GM19238 (cell line): ENCODE measurements around the gene ABL2.
"Not testable (repeated sequence)": the region's sequence is repeated elsewhere in the genome, so short reads cannot be mapped to it uniquely, and the experiment has no call there.

Source experiments
- DNase-seq: peaks from one replicate; pipeline ENCODE4 v3.0.0; 2011; ENCODE audit warnings: low spot score; ENCODE audit not compliant: insufficient read length

Gene ABL2

GRCh38 chr1:179229214-179230140 lies at the start of gene ABL2:
ABL2 (minus strand) TSS chr1:179229677; CDS start chr1:179229397, 280 bp downstream.
- DNase-seq = peak; percentile 52

DNA sequence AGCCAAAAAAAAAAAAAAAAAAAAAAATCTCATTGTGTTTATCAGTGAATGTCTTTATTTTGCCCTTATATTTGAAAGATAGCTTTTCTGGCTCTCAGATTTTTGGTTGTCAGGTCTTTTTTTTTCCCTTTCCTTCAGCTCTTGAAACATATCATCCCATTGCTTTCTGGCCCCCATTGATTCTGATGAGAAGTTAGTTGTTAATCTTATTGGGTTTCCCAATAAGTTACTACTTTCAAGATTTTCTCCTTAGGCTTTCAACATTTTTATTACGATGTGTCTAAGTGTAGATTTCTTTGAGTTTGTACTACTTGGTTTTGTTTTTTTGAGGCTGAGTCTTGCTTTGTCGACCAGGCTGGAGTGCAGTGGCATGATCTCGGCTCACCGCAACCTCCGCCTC lies 49.4 kb upstream of the ABL2 start:
- DNase-seq = no peak

- not testable (repeated sequence) for DNase-seq
Measured at GRCh38 chr1:179274424-179274823, 44.9 kb upstream of the ABL2 start.

- DNase-seq = no peak
Measured at GRCh38 chr1:179269071-179269470, 39.6 kb upstream of the ABL2 start.

DNA sequence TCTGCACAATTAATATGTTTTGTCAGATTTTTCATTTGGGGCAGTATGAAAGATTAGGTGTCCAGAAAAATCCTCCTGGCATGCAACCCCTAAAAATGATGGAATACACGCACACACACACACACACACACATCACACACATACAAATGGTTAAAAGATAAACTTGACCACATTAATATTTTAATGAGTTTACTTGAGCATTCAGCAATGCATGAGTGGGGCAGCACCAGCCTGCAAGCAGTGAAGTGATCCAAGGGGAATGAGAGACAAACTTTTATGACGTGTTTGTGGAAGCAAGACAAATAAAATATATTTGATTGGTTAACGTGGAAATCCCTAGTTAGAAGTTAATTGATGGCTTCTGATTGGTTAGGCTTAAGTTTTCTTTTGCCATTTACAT lies 35.0 kb upstream of the ABL2 start:
- no peak for DNase-seq

DNA sequence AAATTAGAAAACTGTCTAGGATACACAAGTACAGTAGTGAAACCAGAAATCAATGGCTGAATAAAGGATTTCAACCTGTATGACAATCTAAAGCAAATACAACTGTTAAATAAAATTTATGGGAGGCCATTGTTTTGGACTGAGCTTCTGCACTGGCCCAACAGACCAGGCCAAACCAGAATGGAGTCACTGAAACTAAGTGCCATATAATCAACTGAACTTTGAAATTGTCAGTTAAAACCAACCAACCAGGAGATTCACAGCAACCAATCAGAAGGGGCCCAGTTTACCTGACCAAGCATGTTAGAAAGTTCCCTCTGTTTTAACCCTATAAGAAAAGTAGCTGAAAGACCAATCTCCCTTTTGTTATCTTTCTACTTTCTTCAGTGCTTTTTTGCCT lies 33.6 kb upstream of the ABL2 start:
- no peak for DNase-seq

DNA sequence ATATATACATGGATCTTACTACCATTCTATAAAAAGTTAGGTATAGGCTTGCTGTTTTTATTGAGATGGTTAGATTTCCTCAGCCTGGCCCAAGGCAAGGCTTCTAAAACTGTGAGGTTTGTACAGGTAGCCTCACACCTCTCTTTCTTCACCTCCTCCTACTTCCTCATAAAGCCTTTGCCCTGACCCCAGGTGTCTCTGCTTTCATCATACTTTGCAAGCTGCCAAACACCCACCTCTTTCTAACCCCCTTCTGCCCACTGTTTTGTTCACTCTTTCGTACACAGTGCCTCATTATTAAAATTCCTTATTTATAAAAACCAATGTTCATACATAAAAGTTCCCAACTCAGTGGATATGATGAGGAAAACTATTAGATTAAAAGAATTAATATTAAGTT lies 32.7 kb upstream of the ABL2 start:
- no peak for DNase-seq

DNA sequence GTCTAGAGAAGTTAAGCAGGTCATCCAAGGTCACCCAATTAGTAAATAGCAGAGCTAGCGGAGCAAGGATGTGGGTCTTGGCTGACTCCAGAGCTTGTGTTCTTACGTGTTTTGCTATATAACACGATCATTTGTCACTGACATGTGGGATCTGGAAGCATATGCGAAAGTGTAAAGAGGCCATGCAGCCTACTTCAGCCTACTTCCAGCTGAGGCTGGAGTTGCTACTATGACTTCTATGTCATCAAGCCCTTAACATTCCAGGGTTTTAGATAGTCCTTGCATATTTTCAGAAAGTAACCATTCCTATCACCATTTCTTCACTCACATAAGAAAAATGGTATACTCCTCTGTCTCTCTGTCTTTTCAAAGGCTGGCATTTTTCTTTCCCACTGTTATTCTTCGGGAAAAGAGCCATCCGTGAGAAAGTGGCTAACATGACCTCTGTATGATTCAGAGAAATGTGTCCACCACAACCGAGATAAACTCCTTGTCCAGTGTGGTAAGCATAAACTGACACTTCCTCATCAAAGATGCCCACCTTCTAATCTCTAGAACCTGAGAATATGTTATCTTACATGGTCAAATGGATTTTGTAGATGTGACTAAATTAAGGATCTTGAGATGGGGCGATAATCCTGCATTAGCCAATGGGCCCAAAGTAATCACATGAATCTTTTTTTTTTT lies 24.0 kb upstream of the ABL2 start:
- DNase-seq = no peak

DNA sequence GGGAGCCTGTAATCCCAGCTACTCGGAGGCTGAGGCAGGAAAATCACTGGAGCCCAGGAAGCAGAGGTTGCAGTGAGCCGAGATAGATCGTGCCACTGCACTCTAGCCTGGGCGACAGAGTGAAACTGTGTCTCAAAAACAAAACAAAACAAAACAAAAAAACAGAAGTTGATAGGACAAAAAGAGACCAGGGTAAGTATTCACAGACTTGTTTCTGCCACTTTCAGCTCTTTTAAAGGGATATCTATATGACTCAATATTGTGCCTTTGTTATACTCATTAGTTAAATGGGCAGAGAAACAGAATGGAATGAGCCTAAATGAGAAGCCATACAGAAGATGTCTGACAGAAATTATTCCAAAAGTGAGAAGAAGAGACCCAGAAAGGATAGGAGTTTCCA lies 23.1 kb upstream of the ABL2 start:
- no peak for DNase-seq

GRCh38 chr1:179251675-179252074 lies 22.2 kb upstream of the ABL2 start:
- DNase-seq = no peak

DNA sequence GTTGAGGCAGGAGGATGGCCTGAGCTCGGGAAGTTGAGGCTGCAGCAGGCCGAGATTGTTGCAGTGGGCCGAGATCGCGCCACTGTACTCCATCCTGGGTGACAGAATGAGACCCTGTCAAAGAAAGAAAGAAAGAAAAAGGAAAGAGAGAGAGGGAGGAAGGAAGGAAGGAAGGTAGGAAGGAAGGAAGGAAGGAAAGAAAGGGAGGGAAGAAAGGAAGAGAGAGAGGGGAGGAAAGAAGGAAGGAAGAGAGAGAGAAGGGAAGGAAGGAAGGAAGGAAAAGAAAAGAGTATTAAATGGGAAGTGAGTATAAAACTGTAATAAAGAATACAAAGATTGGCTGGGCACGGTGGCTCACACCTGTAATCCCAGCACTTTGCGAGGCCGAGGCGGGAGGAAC lies 18.4 kb upstream of the ABL2 start:
- DNase-seq = no peak

- not testable (repeated sequence) for DNase-seq
Measured at GRCh38 chr1:179245426-179245825, 15.9 kb upstream of the ABL2 start.

DNA sequence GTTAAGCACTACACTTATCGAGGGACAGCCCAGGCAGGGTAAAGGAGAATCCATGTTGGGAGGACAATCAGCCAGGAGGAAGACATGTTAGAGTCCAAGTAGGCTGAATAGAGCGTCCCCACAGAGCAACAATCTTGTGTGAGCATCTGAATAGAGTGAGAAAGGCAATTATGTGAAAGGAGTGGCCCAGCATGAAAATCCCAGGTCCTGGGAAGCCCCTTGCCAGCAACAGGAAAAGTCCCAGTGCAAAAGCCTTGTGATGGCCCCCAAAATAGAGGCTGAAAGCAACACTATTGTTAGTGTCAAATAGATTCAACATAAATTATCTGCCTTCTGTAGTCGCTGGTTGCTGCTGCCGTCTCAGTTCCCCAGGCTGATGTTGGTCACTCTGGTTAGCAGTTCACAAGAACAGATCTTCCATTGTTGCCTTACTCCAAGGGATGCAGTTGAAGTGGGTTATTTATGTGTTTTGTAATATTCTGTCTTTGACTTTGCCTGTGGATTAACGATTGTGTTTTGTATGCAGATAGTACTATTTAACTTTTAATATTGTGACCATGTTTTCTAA lies 12.1 kb upstream of the ABL2 start:
- DNase-seq = no peak

GRCh38 chr1:179237222-179237621 lies 7.7 kb upstream of the ABL2 start:
- DNase-seq = no peak

GRCh38 chr1:179234863-179235262 lies 5.4 kb upstream of the ABL2 start:
- no peak for DNase-seq

DNA sequence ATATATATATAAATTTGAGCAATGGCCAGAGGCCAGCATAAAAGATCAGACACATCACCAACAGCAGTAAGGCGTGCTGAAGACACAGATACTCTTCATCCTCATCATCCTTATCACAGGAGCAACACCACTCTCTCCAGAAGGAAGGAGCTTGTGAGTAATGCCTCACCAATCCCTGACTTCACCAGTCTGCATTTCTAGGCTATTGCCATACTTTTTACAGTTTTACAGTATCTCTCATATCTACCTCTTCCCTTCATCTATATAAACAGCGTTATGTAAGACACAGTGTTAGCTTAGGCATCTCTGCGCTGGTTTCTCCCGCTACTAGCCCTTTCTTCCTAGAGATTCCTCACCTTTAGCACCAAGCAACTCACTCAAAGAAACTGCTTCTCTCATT lies 2.4 kb upstream of the ABL2 start:
- no peak for DNase-seq

DNA sequence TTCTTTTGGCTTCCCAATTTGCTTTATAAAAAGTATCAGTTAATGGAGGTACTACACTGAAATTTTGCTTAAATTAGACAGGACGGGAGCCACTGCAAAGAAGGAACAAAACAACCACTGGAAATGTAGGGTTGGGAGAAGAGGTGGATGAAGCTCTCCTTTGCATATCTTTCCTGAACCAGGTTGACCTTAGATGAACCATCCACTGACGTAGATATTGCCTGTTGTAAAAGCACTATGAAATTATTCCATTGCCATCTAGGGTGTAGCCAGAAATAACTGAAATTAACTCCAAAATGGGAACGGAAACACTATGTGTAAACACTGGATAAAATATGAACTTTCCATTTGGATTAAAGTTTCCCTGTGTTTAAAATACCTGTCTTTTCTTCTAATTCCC lies 1.2 kb upstream of the ABL2 start:
- DNase-seq = no peak

GRCh38 chr1:179230251-179230650 lies 774 bp upstream of the ABL2 start:
- no peak for DNase-seq

GRCh38 chr1:179228783-179229213 lies 679 bp downstream of the ABL2 start:
- DNase-seq = peak; percentile 30

DNA sequence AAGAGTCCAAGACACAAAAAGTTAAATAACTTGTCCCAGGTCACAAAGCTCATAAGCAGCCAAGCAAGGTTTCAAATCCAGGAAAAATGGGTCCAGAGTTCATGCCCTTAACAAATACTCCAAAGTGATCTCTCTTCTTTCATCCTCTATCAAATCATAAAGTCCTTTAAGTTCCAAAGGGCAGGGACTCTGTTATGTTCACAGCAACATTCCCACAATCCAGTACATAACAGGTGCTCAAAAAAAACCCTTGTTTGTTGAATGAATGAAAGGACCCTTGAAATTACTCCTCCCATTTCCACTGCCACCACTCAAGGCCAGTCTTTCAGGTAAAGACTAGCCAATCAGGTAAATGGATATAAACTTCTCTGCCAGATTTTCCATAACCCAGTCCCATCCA lies 2.7 kb downstream of the ABL2 start:
- no peak for DNase-seq

DNA sequence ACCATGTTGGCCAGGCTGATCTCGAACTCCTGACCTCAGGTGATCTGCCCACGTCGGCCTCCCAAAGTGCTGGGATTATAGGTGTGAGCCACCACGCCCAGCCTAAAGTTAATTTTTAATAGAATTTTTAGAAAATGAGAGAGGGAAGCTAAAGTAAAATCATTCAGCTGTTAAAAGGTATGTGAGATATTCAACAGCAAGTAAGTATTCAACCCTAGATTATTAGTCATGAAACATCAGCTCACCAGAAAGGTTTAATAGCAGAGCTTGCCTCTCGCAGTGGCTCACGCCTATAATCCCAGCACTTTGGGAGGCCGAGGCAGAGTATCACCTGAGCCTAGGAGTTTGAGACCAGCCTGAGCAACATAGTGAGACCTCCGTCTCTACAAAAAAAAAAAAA lies 5.0 kb downstream of the ABL2 start:
- not testable (repeated sequence) for DNase-seq

DNA sequence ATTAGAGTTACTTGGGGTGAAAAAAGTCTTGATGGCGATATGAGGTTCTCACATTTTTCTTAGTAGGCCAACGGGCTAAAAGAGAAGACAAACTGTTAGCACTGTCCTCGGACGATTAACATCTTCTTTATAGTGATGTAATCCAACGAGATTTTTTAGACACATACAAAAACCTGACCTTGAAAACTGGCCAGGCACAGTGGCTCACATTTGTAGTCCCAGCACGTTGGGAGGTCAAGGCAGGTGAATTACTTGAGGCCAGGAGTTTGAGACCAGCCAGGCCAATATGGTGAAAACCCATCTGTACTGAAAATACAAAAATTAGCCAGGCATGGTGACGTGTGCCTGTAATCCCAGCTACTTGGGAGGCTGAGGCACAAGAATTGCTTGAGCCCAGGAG lies 8.4 kb downstream of the ABL2 start:
- DNase-seq = not testable (repeated sequence)
